ENCODE results near the gene AHSG.

- no peak for TF ChIP-seq CTCF (IDR thresholded peaks at IDR 0.05)
- TF ChIP-seq POLR2AphosphoS5 (IDR thresholded peaks at IDR 0.05), result no peak
Observed at GRCh38 chr3:186670155-186670554, 57.3 kb downstream of the AHSG start.
